A673 (cell line): ENCODE measurements around the gene IL21R. TPM values are rescaled to one million over a fixed set of nuclear protein-coding genes. Genes with fewer than 3 reads are reported as not detected.

Experiments
- BruUV-seq: library from RNA; stranded (reverse); fragments of 400-500 nt; replicated peaks from 2 replicates; lab custom pipeline; 2021; lab: Mats Ljungman, UMichigan
- CTCF ChIA-PET: fragments of 300-600 bp; sonication (Branson Sonifier 250); formaldehyde crosslinking; loops from one replicate; lab custom pipeline; 2022; ENCODE audit warnings: antibody characterized with exemption; lab: Charles Lee
- POLR2A ChIA-PET: fragments of 300-600 bp; sonication (Branson Sonifier 250); formaldehyde crosslinking; loops from one replicate; lab custom pipeline; 2022; ENCODE audit warnings: antibody characterized with exemption; ENCODE audit not compliant: low non-redundant PET; lab: Charles Lee
- DNase-seq: peaks from one replicate; pipeline ENCODE4 v3.0.0-alpha.2; 2015; ENCODE audit warnings: low spot score
- H3K27ac ChIP-seq: fragments of 200-600 bp; sonication (generic); 2 replicates; pipeline ENCODE4 v1.5.1; 2016; ENCODE audit warnings: mixed run types, low read depth, mild to moderate bottlenecking, mixed read lengths, antibody characterized with exemption, low read length; ENCODE audit not compliant: poor library complexity, severe bottlenecking
- H3K27me3 ChIP-seq: fragments of 200-600 bp; sonication (generic); replicated peaks from 2 replicates; pipeline ENCODE4 v1.6.1; 2017; ENCODE audit warnings: mixed run types, low read depth, mild to moderate bottlenecking, mixed read lengths, antibody characterized with exemption, low read length; ENCODE audit not compliant: insufficient read depth, poor library complexity
- H3K36me3 ChIP-seq: fragments of 200-600 bp; sonication (generic); 2 replicates; pipeline ENCODE4 v1.6.1; 2016; ENCODE audit warnings: mixed run types, mild to moderate bottlenecking, mixed read lengths, antibody characterized with exemption, low read length; ENCODE audit not compliant: insufficient read depth, poor library complexity, severe bottlenecking
- H3K4me1 ChIP-seq: fragments of 200-600 bp; sonication (generic); 2 replicates; pipeline ENCODE4 v1.6.1; 2017; ENCODE audit warnings: mixed run types, mild to moderate bottlenecking, mixed read lengths, antibody characterized with exemption, low read length; ENCODE audit not compliant: insufficient read depth, poor library complexity, severe bottlenecking
- H3K4me3 ChIP-seq: fragments of 200-600 bp; sonication (generic); 2 replicates; pipeline ENCODE4 v1.5.1; 2016; ENCODE audit warnings: low read depth, mixed run types, mild to moderate bottlenecking, mixed read lengths, low read length; ENCODE audit not compliant: poor library complexity, severe bottlenecking
- H3K9me3 ChIP-seq: fragments of 200-600 bp; sonication (generic); 2 replicates; pipeline ENCODE4 v1.6.1; 2016; ENCODE audit warnings: mixed run types, low read depth, mild to moderate bottlenecking, mixed read lengths, antibody characterized with exemption, low read length; ENCODE audit not compliant: poor library complexity, severe bottlenecking
- CTCF ChIP-seq: fragments of 300-800, 200-600 bp; sonication (generic); conservative IDR thresholded peaks from 2 replicates; pipeline ENCODE4 v1.5.1; 2017; ENCODE audit warnings: low read depth, mild to moderate bottlenecking, antibody characterized with exemption, low read length, moderate library complexity, mixed read lengths
- EZH2 ChIP-seq: fragments of 200-600 bp; sonication (generic); IDR thresholded peaks from 2 replicates; pipeline ENCODE4 v1.6.1; 2017; ENCODE audit warnings: borderline replicate concordance, low read depth, mild to moderate bottlenecking, mixed read lengths, antibody characterized with exemption, low read length; ENCODE audit not compliant: poor library complexity, severe bottlenecking
- intact Hi-C: fragments of 100-400 bp; cut with micrococcal nuclease; formaldehyde crosslinking; loops from one replicate; pipeline ENCODE4 v1.10.0; 2022; ENCODE audit not compliant: unreplicated experiment
- total RNA-seq: library from RNA; stranded (reverse); gene quantifications from 2 replicates; pipeline ENCODE4 v1.2.3, GENCODE V29; 2021

Gene IL21R
- total RNA-seq, 1 experiment from 2014 or later = 0.19 TPM

- Histone ChIP-seq H3K36me3 (peaks cover 73% of the 10 kb centered on the region), H3K4me1 (no peaks in the 10 kb centered on the region), H3K27me3 (no peaks in the 10 kb centered on the region), H3K4me3 (no peak overlapping the region), H3K27ac (no peak overlapping the region), H3K9me3 (no peaks in the 10 kb centered on the region)
- ChIA-PET CTCF (no interaction called here), POLR2A (interaction anchor here (0.5 kb wide), 1 partner anchor 157 kb away, joined by 3 read pairs; no protein-coding TSS in a partner anchor)
- no peak for DNase-seq
- intact Hi-C loops = no loop called here
- TF ChIP-seq EZH2 (no peak), CTCF (no peak)
- BruUV-seq = no TSS peak
These were observed 73.6 kb downstream of the IL21R start for GRCh38 chr16:27475561-27475960.

- BruUV-seq = no TSS peak
- no peak overlapping the region for H3K4me3 ChIP-seq
- H3K9me3 ChIP-seq = no peaks in the 10 kb centered on the region
- H3K27me3 ChIP-seq = no peaks in the 10 kb centered on the region
- no peaks in the 10 kb centered on the region for H3K4me1 ChIP-seq
- ChIA-PET CTCF (no interaction called here), POLR2A (no interaction called here)
- H3K36me3 ChIP-seq = peaks cover 72% of the 10 kb centered on the region
- TF ChIP-seq EZH2 = no peak
- no peak for TF ChIP-seq CTCF
- H3K27ac ChIP-seq = no peak overlapping the region
- intact Hi-C loops = no loop called here
- no peak for DNase-seq
These were observed 74.3 kb downstream of the IL21R start for GRCh38 chr16:27476240-27476639.

- intact Hi-C loops = no loop called here
- no peaks in the 10 kb centered on the region for H3K27me3 ChIP-seq
- TF ChIP-seq EZH2 (no peak), CTCF (no peak)
- POLR2A ChIA-PET = no interaction called here
- no peak overlapping the region for H3K4me3 ChIP-seq
- no peak for DNase-seq
- no peaks in the 10 kb centered on the region for H3K4me1 ChIP-seq
- BruUV-seq = no TSS peak
- CTCF ChIA-PET = no interaction called here
- H3K36me3 ChIP-seq = peaks cover 85% of the 10 kb centered on the region
- no peak overlapping the region for H3K27ac ChIP-seq
- no peaks in the 10 kb centered on the region for H3K9me3 ChIP-seq
These were observed 78.8 kb downstream of the IL21R start for GRCh38 chr16:27480761-27481160.
